ENCODE data around the gene SDHB.

The SDHB gene

DNA sequence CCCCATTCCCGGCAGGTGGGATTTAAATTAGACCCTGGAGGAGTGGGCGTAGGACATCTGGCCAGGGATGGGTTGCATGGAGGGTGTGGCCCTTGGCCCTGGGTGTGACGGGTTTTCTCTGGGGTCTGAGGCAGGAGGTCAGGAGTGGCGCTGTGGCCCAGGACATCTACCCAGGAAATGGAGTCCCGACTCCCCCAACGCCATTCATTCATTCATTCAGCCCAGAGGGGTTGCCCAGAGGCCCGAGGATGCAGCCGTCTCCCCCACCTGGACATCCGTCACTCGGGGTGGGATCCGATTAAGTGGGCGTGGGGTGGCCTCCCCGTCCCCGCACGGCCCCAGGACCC, 42.8 kb downstream of the SDHB start:
- DNase-seq = no peak

DNA sequence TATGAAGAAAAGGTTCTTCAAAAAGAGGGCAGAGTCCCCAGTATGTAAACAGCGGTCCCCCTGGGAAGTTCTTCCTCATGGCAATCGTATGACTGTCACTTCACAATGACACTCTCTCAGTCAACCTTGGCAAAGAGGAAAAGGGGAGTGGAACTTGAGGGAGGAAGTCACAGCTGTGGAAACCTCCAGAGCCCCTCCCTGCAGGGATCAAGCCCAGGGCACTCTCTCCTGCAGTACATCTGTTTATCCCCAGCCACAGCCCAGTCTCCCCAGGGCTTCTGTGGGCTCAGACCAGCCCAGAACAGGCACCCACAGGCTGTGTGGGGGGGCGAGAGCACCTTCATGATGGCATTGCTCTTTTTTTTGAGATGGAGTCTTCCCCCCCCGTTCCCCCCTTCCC, 44.1 kb downstream of the SDHB start:
- no peak for DNase-seq

DNA sequence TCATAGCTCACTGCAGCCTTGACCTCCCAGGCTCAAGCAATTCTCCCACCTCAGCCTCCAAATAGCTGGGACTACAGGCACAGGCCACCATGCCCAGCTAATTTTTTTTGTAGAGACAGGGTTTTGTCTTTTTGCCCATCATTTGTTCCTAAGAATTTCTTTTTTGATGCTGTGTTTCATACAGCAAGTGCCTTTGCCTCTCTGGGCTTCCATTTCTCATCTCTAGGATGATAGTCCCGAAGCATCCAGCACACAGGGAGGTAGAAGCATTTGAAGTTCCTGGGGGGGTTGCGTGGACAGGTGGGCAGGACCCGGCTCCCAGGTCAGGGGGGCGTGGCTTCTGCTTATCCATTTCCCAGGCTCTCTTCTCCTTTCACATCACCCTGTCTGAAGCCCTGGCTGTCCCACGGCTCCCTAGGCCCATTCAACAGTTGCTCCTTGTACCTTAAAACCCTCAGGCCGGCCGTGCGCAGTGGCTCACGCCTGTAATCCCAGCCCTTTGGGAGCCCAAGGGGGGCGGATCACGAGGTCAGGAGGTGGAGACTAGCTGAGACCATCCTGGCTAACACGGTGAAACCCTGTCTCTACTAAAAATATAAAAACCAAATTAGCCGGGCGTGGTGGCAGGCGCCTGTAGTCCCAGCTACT, 45.5 kb downstream of the SDHB start:
- DNase-seq = no peak

DNA sequence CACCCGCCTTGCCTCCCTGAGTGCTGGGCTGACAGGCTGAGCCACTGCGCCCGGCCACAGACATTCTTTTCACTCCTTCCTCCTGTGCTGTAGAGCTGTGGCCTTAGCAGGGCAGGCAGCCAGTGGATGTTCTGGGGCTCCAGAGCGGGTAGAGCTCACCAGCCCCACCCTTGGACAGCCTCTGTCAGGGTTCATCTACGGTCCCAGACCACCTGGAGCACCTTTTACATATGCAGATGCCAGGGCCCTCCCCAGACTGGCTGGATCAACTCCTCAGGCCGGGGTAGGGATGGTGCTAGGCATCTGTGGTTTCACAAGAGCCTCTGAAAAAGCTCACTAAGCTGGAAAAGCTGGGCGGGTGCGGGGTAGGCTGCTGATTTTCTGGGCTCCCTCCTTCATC, 46.7 kb downstream of the SDHB start:
- no peak for DNase-seq

DNA sequence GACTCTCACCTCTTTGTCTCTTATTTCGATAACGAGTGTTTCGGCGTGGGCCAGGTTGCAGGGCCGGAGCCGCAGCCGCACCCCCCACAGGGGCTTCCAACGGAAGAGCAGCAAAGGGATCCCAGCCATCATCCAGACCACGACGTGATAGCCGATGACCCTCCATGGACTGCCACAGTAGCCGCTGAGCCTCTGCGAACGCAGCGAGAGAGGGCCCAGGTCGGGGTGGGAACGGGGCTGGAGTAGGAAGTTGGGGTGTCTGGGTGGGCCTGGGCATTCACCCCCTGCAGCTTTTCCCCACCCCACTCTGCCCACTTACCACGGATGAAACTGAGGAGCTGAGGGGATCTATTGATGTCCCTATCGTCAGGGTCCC, 48.5 kb downstream of the SDHB start:
- DNase-seq = no peak

DNA sequence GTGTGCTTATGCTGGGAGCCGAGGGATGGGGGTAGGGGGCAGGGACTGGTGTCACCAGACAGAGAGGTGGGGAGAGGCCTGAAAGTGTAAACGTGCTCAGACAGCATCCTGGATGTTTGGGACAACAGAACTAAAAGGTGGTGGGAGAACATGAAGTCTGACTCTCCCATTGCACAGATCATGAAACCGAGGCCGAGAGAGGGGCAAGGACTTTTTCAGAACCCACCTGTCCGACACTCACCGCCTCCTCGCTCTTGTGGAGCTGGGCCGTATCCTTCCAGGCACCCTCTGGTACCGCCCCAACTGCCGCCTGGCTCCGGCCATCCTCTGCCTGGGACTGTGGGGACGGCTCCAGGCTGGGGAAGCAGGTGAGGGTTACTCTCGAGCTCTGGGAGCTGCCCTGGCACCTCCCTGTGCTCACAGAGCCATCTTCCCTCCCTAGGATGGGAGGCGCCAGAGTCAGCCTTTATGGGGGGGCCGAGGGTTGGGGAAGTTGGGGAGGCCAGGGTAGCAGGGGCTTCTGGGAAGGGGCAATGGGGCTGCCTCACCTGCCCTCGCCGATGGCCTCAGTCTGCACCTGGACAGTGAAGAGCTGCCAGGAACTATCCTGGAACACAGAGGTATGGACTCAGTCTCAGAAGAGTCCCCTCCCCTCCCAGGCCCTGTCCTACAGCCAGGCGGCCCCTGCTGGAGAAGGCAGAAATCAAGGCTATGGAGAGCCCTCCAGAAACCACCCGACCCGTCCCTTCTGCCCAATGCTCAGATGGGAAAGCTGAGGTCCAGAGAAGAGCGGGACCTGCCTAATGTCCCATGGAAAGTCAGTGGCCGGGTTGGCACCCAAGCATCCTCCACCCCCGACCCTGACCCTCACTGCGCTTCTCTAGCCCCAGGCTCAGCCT, 49.1 kb downstream of the SDHB start:
- no peak for DNase-seq

DNA sequence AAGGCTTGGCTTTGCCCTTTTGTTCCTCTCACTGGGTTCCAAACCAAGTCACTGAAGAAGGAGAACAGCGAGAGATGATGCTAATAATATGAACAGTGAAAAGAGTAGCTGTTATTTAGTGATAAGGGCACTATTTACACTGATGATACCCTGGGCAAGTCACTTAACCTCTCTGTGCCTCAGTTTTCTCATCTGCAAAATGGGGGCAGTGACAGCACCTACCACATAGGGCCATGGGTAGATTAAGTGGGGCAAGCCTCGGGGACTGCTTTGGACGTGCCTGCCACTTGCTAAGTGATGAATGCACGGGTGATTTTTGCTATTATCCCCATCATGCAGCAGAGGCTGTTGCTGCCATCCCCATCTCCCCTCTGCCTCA, 51.3 kb downstream of the SDHB start:
- no peak for DNase-seq

DNA sequence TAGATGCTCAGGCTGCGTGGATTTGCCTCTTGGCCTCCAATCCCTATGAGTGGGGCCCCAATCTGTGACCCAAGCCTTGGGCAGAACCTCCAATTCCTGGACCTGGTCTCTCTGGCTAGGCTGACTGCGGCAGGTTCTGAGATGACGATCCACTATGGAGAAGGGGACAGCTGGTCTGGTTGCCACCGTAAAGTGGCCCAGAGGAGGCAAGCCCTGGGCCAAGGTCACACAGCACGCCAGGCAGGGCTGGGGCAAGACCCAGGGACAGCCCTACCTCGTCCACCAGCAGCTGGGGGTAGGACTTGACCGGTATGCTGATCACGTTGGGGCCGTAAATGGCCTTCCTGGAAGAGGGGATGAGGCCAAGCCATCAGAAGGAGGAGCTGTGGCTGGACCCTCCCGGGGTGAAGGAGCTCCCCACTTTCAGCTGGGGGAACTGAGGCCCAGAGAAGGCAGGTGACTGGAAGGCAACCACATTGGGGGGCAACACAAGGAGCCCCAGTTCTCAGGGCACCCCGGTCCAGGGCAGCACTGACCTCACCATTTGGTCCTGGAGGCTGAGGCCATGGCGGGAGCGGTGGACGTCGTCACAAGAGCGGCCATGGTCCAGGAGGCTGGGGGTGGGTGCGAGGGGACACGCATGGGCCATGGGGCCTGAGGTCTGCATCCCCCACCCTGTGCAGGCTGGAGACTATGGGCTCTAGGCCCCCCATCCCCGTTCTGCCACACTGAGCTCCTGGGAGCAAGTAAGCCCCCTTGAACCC, 51.9 kb downstream of the SDHB start:
- DNase-seq = no peak

DNA sequence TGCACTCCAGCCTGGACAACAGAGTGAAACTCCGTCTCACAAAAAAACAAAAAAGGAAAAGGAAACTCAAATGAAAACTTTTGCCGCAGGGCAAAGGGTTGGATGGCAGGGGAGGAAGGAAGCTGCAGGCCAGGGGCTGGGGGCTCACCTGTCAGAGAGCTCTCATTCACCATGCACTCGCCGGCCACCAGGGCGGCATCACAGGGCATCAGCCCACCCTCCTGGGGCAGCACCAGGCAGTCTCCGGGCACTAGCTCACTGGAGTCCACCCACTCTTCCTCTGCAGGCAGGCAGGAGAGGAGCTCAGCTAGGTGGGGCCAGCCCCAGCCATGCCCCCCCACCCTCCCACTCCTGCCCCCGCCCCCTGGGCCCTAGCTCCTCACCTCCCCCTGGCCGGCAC, 54.0 kb downstream of the SDHB start:
- DNase-seq = no peak

DNA sequence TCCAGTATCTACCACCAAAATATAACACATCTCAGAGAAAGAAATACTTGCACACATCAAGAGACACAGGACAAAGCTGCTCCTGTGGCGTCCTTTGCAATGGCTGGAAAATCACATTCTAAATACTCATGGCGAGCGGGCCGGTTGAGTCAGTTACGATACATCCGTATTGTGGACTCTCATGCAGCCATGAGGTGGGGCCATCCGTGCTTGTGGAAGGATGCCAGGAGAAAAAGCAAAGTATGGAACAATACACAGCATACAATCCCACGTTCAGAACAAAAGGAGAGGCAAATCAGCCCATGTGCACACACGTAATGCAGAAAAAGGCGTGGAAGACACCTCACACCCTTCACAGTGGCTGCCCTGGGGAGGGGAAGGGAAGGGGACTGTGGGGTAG, 55.2 kb downstream of the SDHB start:
- no peak for DNase-seq

DNA sequence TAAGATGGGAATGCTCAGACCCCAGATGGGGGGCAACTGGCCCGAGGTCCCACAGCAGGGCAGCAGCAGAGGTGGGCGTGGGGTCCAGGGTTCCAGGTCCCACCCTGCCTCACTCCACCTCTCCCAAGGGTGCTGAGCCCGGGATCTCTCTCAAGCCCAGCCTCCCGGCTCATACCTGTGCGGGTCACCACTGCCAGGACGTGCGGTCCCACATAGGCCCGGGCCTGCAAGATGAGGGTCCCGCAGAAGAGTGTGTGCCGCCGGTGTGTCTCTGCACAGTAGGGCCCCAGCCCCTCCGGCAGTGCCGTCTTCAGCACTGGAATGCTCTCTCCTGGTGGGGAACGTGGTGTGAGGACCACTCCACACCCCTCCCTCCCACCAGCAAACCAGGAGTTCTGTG, 57.0 kb downstream of the SDHB start:
- DNase-seq = no peak

DNA sequence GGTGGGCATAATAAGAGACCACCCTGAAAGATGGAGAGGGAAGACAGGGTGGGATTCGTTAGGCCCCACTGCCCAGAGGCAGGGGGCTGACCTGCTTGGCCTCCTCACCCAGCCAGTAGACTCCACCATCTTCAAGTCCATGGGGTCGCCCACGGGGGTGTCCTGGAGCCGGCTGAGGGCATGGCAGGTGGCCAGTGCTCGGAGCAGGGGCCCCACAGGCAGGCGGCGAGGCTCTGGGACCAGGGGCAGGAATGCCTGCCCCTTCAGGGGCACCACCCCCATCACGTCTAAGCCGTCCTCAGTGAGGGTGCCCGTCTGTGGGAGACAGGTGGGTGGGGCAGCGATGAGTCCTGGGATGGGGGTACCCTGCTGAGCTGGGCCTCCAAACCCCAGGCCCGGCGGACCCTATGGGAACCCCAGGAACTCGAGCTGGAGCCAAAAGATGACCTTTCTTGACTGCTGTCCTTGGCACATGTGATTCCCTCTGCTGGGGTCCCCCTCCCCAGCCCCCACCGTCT, 60.3 kb downstream of the SDHB start:
- DNase-seq = no peak

DNA sequence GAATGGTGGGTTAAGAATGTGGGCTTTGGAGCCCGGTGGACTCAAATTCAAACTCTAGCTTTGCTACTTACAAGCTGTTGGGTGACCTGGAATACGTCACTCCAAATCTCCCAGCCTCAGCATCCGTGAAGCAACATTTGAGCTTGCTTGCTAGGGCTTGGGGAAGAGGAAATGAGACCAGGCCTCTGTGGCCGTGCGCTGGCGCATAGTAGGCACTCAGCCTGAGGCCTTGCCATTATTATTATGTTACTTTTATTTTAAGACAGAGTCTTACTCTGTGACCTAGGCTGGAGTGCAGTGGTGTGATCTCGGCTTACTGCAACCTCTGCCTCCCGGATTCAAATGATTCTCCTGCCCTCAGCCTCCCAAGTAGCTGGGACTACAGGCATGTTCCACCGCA, 61.2 kb downstream of the SDHB start:
- DNase-seq = no peak

DNA sequence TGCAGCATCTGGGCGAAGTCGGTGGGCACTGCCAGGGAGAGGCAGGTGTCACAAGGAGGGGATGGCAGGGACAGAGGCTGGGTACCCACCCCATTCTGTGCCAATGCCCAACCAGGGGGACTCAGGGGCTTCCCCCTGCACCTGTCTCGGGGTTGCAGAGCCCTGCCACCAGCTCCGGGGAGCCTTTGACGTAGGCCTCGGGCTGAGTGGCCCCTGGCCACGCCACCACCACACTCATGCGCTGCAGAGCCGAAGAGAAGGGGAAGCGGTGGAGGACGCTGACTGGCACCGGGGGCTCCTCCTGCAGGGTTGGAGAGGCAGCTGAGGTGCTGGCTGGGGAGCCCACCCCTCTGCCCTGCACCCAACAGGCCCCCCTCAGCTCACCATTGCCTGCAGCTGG, 61.7 kb downstream of the SDHB start:
- no peak for DNase-seq

DNA sequence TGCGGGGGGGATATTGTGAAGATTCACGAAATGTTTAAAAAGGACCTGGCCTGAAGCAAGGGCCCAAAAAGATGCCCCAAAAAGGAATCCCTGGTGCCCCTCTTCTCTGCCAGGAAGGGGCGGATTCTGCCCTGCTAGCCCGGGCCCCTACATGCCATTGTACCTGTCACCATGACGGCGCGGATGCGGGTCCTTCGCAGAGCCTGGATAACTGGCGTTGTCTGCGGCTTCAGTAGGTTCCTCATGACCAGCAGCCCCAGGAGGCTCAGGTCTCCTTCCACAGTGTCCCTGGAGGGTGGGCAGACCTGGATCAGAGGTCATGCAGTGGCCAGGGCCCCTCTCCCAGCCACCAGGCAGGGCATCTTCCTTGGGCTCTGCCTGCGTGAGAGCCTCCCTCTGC, 62.3 kb downstream of the SDHB start:
- DNase-seq = no peak

DNA sequence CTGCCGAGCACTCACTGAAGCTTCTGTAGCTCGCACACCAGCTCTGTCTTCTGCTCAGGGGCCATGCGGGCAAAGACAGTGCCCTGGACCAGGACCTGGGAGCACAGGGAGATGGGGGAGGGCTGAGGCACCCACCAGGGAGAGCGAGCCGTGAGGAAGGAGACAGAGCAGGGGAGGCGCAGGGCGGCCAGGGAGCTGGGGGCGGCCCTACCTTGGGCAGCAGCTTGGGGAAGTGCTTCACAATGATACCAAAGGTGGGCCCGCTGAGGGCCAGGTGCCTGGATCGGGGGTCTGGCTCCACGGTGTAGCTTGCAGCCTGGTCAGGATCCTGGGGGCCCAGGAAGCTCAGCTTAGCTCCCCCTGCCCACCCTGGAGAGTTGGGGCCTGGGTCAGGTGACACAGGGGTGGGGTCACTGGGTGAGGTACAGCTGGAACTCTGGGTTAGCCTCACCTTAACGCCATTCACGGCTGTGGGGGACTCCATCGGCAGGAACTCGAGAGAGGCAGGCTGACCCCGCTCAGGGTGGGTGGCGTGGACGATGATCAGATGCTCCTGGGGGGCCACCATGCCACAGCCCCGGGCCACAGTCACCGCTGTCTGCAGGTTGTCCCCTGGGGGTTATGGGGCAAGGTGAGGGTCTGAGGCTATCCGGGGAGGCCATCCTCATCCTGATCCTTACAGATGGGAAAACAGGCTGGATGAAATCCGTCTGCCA, 64.0 kb downstream of the SDHB start:
- no peak for DNase-seq

DNA sequence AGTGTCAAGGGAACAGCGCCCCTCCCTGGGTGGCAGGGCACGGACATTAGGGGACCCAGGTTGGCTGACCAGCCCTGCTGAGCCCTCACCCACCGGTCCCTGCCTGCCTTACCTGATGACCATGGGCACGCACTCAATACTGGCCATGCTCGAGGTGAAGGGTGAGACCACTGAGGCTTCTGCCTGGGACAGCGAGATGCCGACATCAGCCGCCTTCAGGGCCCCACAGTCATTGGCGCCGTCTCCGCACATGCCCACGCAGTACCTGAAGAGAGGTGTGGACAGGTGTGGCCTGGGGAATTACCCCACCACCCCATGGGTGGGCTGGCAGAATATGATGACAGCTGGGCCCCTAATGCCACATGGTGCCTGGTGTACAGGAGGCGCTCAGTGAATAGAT, 65.6 kb downstream of the SDHB start:
- DNase-seq = no peak

DNA sequence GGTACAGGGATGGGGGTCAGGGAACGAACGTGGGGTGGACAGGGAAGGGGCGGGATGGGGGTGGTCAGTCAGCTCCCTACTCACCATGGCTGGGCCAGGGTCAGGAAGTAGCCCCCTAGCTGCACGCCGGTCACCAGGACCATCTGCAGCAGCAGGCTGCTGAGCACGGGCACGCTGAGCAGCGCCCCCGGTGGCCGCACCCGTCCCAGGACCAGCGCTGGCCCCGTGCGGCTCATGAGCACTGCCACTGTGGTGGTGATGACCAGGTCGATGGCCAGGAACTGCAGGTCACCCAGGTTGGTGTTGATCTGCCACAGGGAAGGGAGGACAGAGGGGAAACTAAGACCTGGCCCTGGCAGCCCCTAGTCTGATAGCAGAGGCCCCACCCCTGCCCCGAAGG, 66.9 kb downstream of the SDHB start:
- DNase-seq = no peak

DNA sequence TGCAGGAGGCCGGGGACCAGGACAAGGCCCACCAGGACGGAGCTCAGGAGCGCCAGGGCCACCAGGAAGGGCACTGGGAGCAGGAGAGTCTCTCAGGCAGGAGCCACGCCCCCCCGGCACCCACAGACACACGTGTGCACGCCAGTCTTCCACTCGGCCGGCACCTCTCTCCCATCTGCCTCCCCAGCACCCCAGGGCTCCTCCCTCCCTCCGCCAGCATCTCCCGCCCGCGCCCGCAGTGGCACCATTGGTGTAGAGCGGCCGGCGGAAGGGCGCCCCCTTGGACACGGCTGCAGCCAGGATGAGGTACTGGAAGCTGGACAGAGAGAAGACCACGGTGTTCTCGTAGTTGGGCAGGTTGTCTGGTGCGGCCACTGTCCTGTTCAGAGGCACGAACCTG, 67.3 kb downstream of the SDHB start:
- no peak for DNase-seq

DNA sequence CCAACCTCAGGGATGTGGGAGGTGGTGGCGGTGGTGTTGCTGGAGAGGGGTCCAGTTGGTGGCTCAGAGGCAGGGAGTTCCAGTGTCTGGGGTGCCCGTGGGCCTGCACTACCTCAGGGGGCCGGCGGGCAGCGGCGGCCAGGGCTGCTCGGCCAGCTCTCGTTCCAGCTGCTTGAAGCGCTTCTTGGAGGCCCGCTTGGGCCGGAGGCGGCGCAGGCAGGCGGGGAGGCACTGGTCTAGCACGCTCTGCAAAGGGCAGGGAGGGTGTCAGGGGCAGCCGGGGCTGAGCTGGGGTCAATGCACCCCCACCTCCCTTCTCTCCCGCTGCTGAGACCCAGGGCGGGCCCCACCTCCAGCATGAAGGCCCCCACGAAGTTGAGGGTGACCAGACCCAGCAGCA, 67.7 kb downstream of the SDHB start:
- DNase-seq = no peak

DNA sequence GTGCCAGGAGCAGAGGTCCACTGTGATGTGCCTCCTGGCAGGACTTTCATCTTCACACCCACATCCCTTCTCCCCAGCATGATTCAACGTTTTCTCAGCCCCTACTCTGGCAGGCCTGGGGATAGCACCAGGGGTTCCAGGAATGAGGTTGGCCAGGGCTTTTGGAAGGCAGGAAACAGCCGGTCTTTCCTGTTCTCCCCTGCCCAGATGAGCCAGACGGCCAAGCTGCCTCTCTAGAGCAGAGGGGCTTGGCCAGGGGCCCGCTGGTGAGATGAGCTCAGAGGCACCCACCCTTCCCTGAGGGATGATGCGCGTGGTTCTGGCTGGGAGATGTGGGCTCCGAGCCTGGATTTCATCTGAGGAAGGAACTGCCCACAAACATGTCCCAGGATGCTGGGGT, 69.1 kb downstream of the SDHB start:
- no peak for DNase-seq

DNA sequence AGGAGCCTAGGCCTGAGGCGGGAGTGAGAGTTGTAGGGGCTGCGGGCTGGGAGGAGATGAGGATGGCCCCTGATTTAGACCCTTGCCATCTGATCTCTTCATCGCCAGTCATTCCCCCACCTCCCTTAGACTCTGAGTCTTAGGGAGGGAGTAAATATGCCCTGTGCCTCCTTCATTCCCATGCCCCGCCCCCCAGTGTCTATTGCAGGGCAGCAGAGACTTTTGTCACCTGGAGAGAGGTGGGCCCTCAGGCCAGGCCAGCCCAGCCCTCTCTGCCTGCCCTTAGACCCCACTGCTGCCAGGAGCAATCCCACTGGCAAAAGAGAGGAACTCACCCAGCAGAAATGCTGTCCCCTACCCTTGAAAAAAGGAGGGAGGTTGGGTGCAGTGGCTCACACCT, 70.2 kb downstream of the SDHB start:
- DNase-seq = no peak

DNA sequence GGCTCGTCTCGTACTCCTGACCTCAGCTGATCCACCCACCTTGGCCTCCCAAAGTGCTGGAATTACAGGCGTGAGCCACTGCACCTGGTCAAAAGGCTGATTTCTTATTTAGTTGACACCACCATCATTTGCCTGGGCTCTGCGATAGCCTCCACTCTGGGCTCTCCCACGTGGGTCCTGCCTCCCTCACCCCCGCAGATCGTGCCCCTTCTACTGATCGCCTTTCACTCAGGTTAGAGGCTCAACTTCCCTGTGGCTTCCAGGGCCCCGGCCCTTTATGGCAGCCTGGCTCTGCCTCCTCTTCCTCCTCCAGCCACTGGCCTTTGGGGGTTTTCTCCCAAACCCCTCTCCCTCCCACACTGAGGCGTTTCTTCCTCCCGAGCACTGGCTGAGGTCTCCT, 70.9 kb downstream of the SDHB start:
- DNase-seq = no peak
